ENCODE data around the gene SMYD3. TPM values are rescaled to one million over a fixed set of nuclear protein-coding genes. Genes with fewer than 3 reads are reported as not detected.

The SMYD3 gene
- total and polyA plus RNA-seq, 2 donors (not counting 3 experiments of a cell fraction or from before 2014, with no cell fraction given) = 16.0 to 32.1 TPM

DNA sequence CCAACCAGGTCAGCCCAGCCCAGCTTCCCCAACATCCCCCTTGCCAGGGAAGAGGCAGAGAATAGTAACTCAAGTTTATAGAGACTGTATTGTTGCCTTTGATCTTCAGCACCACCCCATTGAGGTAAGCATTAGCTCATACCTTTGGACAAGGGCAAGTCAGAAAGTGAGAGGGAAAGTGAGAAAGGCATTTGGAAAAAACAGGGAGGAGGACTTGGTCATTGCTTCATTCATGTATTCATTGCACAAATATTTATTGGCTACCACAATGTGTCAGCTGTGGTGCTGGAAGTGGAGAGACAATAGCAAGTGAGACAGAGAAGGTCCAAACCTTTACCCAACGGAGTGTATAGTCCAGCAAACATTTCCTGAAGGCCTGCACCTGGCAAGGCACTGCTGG lies 791.1 kb downstream of the SMYD3 start:
- DNase-seq (ENCODE audit: low read depth, low spot score) = no peak
- intact Hi-C loops (cut with micrococcal nuclease) = no loop called here
- ChIA-PET CTCF (no interaction called here), POLR2A (no interaction called here)
- dilution Hi-C loops (cut with MboI; ENCODE audit: extremely low pct_ligation_motif_present, low sequenced_read_pairs) = no loop called here
- no peaks in the 10 kb centered on the region for H3K27me3 ChIP-seq (ENCODE audit: control insufficient read depth in 2 of 2, insufficient read depth in 2 of 2, low read length in 2 of 2)
- no peaks in the 10 kb centered on the region for H3K4me1 ChIP-seq (ENCODE audit: control insufficient read depth, extremely low read depth, insufficient read depth, low read length)
- H3K4me2 ChIP-seq (ENCODE audit: insufficient read depth, low read length) = no peak overlapping the region
- no peak overlapping the region for H3K9ac ChIP-seq (replicated peaks; ENCODE audit: extremely low read depth, insufficient read depth, low read length)
- FAIRE-seq = no peak
- H4K20me1 ChIP-seq (replicated peaks; ENCODE audit: control insufficient read depth, extremely low read depth, insufficient read depth, low read length) = no peaks in the 10 kb centered on the region
- no peaks in the 10 kb centered on the region for H3K36me3 ChIP-seq (ENCODE audit: control insufficient read depth in 2 of 2, extremely low read depth in 1 of 2, insufficient read depth in 2 of 2, low read length in 2 of 2)
- no peak overlapping the region for H2AFZ ChIP-seq (ENCODE audit: low read depth, low read length)
- H3K27ac ChIP-seq (ENCODE audit: insufficient read depth, low read depth, low read length) = no peak overlapping the region
- no peaks in the 10 kb centered on the region for H3K79me2 ChIP-seq (ENCODE audit: control insufficient read depth, insufficient read depth, low read length)
- H3K4me3 ChIP-seq (replicated peaks in 1 of 3; ENCODE audit: insufficient read depth in 1 of 3, low read depth in 1 of 3, low read length in 3 of 3) = no peak overlapping the region
- TF ChIP-seq FOS (IDR thresholded peaks at IDR 0.05; ENCODE audit: borderline replicate concordance, insufficient read depth, low read length) (no peak), EZH2 (IDR thresholded peaks at IDR 0.05; ENCODE audit: borderline replicate concordance, low read depth, low read length, severe bottlenecking) (no peak), JUN (IDR thresholded peaks at IDR 0.05; ENCODE audit: borderline replicate concordance, insufficient read depth, insufficient read length, low read depth) (no peak), POLR2A (IDR thresholded peaks at IDR 0.05; ENCODE audit: low read depth, low read length) (no peak), GATA2 (IDR thresholded peaks at IDR 0.05; ENCODE audit: insufficient read depth, insufficient read length, low read depth, low read length) (no peak), POLR2AphosphoS5 (IDR thresholded peaks at IDR 0.05; ENCODE audit: insufficient read depth, low read depth, low read length) (no peak), MYC (IDR thresholded peaks at IDR 0.05; ENCODE audit: low read depth, low read length) (no peak)
- TF ChIP-seq, protein P1, sequence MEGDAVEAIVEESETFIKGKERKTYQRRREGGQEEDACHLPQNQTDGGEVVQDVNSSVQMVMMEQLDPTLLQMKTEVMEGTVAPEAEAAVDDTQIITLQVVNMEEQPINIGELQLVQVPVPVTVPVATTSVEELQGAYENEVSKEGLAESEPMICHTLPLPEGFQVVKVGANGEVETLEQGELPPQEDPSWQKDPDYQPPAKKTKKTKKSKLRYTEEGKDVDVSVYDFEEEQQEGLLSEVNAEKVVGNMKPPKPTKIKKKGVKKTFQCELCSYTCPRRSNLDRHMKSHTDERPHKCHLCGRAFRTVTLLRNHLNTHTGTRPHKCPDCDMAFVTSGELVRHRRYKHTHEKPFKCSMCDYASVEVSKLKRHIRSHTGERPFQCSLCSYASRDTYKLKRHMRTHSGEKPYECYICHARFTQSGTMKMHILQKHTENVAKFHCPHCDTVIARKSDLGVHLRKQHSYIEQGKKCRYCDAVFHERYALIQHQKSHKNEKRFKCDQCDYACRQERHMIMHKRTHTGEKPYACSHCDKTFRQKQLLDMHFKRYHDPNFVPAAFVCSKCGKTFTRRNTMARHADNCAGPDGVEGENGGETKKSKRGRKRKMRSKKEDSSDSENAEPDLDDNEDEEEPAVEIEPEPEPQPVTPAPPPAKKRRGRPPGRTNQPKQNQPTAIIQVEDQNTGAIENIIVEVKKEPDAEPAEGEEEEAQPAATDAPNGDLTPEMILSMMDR (IDR thresholded peaks at IDR 0.05; ENCODE audit: extremely low read depth in 1 of 2, insufficient read depth in 1 of 2, low read depth in 1 of 2, low read length in 2 of 2) = no peak
- TF ChIP-seq, protein P2, sequence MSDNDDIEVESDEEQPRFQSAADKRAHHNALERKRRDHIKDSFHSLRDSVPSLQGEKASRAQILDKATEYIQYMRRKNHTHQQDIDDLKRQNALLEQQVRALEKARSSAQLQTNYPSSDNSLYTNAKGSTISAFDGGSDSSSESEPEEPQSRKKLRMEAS (IDR thresholded peaks at IDR 0.05; ENCODE audit: insufficient read depth, insufficient read length) = no peak
- no peaks in the 10 kb centered on the region for H3K9me1 ChIP-seq (replicated peaks; ENCODE audit: control insufficient read depth, extremely low read depth, insufficient read depth, low read length)
- no TSS peak for BruUV-seq (replicated peaks)
- H3K9me3 ChIP-seq (replicated peaks; ENCODE audit: control insufficient read depth, insufficient read depth, low read length) = no peaks in the 10 kb centered on the region
